ENCODE results near the gene LITAF.

Gene LITAF
- long read RNA-seq, donor 1, transcript LITAF-205 (4 exons, 1,118 nt): minor isoform, 6 of 59 reads
- long read RNA-seq, donor 1, transcript LITAF-221 (4 exons, 2,467 nt): major isoform, 26 of 59 reads
- long read RNA-seq, donor 1, partial matches to known transcripts: 23 of 59 reads
- long read RNA-seq, donor 1, other reads (novel, unspliced or antisense): 0 of 59 reads
- long read RNA-seq, donor 2, transcript LITAF-221 (4 exons, 2,467 nt): major isoform, 22 of 48 reads
- long read RNA-seq, donor 2, partial matches to known transcripts: 20 of 48 reads
- long read RNA-seq, donor 2, other reads (novel, unspliced or antisense): 0 of 48 reads
- long read RNA-seq, donor 3, transcript LITAF-221 (4 exons, 2,467 nt): major isoform, 17 of 41 reads
- long read RNA-seq, donor 3, partial matches to known transcripts: 15 of 41 reads
- long read RNA-seq, donor 3, other reads (novel, unspliced or antisense): 0 of 41 reads
- long read RNA-seq, donor 4, transcript LITAF-221 (4 exons, 2,467 nt): major isoform, 31 of 60 reads
- long read RNA-seq, donor 4, transcript LITAF-205 (4 exons, 1,118 nt): minor isoform, 5 of 60 reads
- long read RNA-seq, donor 4, partial matches to known transcripts: 19 of 60 reads
- long read RNA-seq, donor 4, other reads (novel, unspliced or antisense): 0 of 60 reads
- long read RNA-seq, donor 5, transcript LITAF-221 (4 exons, 2,467 nt): major isoform, 32 of 64 reads
- long read RNA-seq, donor 5, transcript LITAF-205 (4 exons, 1,118 nt): minor isoform, 6 of 64 reads
- long read RNA-seq, donor 5, transcript LITAF-214 (2 exons, 486 nt): minor isoform, 6 of 64 reads
- long read RNA-seq, donor 5, partial matches to known transcripts: 19 of 64 reads
- long read RNA-seq, donor 5, other reads (novel, unspliced or antisense): 0 of 64 reads
- long read RNA-seq, donor 6, transcript LITAF-214 (2 exons, 486 nt): minor isoform, 5 of 76 reads
- long read RNA-seq, donor 6, transcript LITAF-221 (4 exons, 2,467 nt): major isoform, 25 of 76 reads
- long read RNA-seq, donor 6, partial matches to known transcripts: 40 of 76 reads
- long read RNA-seq, donor 6, other reads (novel, unspliced or antisense): 0 of 76 reads
- long read RNA-seq, donor 7: 0 reads
- long read RNA-seq, donor 8, transcript LITAF-205 (4 exons, 1,118 nt): minor isoform, 7 of 76 reads
- long read RNA-seq, donor 8, transcript LITAF-221 (4 exons, 2,467 nt): major isoform, 40 of 76 reads
- long read RNA-seq, donor 8, partial matches to known transcripts: 26 of 76 reads
- long read RNA-seq, donor 8, other reads (novel, unspliced or antisense): 0 of 76 reads

DNA sequence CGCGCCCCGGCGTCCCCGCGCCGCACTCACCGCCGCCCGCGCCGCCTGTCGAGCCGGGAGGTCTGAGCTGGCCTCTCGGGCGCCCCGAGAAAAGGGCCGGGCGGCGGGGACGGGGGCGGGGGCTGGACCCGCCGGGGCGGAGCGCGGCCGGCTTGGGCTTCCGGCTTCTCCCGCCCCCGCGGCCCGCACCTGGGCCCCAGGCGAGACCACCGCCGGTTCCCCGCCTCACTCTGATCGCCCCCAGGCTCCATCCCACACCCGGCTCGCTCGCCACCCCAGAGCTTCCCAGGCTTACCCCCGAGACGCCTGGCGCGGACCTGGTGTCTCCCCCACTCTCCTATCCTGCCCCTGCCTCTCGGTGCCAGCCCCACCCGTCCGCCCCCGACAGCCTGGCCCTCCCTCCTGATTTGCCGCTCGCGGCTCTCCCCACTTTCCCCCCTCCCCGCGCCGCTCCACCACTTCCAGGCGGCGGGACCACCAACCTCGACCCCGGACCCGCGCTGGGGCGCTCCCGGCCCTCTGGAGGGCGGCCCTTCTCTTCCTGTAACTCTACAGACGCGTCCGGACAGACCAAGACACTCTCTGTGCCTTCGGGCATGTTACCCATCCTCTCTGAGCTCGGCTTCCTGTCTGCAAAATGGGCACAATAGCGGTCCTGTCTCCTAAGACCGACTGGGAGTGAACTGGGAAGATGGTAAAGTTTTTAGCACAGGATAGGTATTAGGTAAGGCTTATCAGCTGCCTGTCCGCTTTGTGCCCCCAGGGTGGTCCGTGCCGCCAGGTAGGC, at the start of gene LITAF:
LITAF (minus strand) TSS at position 64 of the 787 bp plus-strand sequence. CDS start 30,189 bp downstream, outside the sequence.
- peak; percentile 77 for DNase-seq

DNA sequence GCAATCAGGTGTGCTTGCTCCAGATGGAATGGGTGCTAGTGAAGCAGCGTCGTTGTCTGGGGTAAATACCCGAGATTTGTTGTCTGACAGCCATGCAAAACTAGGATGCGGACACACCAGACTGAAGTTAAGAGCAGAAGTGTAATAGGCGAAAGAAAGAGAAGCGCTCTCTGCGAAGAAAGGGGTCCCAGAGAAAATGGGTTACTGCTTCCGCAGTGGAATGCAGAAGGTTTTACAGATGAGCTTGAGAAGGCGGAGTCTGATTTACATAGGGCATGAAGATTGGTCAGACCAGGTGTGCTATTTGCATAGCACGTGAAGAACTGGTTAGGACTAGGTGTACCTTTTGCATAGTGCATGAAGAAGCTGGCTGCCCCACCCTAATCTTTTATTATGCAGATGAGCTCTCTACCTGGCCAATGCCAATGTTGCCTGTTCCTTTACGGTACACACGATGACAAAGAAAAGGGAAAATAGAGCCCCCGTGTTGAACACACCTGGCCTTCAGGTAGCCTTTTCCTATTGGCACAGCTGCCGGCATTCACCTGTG, 49.5 kb upstream of the LITAF start:
- DNase-seq: peak; percentile 52

DNA sequence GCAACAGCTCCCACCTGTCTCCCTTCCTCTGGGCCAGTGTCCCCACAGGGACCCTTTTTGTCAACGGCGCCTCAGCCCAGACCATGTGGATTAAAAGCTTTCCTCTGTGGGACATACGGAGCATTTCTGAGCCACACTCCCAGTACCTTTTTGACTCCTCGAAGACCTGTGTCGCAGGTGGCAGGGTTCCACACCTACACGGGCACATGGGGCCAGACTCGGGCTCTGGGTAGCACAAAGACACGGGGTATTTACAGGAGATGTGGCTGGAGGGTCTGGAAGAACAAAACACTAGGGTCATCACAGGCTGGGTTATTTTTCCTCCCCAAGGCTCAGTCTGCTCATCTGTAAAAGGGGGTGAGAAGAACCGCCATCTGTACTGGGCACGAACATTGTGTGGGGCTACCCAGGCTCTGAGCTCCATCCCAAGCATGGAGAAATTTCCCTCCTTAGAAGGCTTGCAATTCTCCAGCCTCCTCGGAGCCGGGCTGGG, 49.0 kb upstream of the LITAF start:
- DNase-seq: no peak

DNA sequence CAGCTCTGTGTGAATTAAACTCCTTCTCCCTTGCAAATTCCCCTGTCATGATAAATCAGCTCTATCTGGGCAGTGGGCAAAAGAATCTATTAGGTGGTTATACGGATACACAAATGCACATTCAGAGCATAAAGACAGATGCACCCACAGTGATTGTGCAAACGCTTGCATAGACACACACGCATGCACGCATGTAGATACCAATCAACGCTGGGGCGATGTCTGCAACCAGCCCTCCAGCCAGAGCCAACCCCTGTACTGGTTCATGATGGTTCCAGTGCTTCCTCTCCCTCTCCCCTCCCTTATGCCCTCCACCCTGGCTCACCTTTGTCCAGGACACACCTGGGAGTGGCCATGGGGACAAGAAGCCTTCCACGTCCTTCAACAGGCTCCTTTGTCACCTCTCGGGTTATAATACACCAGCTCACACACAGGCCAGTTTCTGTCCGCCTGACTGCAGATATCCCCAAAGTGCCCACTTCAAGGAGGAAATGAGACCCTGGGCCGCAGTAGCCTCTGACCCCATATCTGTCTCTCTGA, 48.5 kb upstream of the LITAF start:
- DNase-seq: no peak

DNA sequence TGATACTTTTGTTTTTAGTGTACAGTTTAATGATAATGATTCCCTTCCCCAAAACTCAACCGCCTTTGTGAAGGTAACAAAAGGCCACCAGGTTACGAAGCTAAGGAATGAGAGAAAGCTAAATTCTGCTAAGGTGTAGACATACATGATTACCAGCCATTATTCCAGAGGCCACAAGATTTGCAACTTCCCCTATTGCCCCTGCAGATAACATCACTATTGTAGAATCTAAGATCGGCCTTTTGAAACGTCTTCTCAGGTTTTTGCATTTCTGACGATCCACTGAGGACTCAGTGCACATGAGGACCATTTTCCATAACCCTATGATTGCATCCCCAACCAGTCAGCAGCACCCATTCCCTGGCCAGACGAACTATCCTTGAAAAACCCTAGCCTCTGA, 47.6 kb upstream of the LITAF start:
- DNase-seq: no peak

DNA sequence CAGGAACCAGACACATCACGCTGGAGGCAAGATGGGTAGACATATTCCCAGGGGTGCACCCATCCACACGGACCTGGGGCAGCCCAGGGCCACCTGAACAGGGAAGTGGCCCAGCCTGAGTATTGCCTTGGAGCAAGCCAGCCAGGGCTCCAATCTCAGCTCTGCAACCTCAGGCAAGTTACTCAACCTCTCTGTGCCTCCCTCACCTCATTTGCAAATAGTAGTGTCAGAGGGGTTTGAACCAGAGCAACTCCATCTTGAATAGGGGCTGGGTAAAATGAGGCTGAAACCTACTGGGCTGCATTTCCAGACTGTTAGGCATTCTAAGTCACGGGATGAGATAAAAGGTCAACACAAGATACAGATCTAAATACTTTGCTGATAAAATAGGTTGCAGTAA, 46.4 kb upstream of the LITAF start:
- DNase-seq: no peak

DNA sequence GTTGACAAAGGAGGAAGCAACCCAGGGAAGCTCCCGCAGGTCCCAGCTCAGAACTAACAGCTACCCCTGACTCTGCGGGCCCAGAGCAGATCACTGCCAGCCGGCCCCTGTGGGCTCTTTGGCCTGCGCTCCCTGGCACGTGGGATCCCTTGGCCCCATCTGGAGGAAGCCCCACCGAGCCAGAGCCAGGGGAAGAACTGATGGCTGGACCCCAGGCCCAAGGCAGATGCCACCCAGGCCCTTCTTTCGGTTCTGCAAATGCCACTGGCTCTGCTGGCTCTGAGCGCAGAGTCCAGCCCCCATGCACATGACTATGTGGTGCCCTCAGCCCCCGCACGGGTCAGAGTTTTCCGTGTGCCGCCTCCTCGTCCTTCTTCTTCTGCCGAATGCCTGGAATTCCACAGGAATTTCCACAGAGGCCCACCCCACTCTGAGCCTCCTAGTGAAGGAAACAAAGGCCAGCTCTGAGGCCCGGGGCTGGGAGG, 45.8 kb upstream of the LITAF start:
- DNase-seq: peak; percentile 66

DNA sequence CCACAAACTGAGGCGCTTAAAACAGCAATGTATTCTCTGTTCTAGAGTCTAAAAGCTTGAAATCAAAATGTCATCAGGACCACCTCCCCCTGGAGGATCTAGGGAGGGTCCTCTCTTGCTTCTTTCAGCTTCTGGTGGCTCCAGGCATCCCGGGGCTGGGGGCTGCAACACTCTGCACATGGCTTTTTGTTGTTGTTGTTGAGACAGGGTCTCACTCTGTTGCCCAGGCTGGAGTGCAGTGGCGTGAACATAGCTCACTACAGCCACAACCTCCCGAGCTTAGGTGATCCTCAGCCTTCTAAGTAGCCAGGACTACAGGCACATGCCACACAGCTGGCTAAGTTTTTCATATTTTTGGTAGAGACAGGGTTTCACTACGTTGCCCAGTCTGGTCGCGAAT, 44.5 kb upstream of the LITAF start:
- no peak for DNase-seq

DNA sequence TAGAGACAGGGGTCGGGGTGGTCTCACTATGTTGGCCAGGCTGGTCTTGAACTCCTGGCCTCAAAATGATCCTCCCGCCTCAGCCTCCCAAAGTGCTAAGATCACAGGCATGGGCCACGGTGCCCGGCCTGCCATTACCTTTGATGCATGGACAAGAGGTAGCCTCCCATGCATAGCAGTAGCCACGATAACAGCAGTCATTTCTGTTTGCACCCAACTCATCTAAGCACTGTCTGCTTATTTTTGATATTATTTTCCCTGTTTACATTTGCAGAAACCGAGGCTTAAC, 44.0 kb upstream of the LITAF start:
- no peak for DNase-seq

DNA sequence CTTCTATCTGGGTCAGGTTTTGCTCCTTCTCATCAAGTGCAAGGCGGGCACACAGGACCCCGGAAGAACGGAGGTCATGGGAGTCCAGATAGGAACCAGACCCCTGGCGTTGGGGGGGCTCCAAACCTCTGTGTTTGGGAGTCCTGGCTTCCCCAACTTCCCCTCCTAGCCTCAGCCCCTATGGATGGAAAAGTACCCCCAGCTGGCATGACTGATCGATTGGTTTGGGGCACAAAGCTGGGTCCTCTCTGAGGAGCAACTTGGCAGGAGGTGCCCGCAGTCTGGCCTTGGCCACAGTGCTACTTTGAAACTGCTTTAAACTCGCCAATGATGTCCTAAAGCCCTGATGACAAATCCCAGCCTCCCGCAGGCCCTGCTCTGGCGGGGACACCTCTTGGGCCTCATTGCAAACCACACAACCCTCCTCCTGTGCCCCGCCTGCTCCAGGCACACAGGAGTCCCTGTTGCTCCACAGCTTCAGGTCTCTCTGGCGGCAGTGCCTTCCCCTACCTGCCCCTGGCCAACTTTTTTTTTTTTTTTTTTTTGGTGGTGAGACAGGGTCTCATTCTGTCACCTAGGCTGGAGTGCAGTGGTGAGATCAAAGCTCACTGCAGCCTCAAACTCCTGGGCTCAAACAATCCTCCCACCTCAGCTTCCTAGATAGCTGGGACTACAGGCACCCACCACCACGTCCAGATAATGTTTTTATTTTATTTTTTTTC, 43.5 kb upstream of the LITAF start:
- DNase-seq: no peak

DNA sequence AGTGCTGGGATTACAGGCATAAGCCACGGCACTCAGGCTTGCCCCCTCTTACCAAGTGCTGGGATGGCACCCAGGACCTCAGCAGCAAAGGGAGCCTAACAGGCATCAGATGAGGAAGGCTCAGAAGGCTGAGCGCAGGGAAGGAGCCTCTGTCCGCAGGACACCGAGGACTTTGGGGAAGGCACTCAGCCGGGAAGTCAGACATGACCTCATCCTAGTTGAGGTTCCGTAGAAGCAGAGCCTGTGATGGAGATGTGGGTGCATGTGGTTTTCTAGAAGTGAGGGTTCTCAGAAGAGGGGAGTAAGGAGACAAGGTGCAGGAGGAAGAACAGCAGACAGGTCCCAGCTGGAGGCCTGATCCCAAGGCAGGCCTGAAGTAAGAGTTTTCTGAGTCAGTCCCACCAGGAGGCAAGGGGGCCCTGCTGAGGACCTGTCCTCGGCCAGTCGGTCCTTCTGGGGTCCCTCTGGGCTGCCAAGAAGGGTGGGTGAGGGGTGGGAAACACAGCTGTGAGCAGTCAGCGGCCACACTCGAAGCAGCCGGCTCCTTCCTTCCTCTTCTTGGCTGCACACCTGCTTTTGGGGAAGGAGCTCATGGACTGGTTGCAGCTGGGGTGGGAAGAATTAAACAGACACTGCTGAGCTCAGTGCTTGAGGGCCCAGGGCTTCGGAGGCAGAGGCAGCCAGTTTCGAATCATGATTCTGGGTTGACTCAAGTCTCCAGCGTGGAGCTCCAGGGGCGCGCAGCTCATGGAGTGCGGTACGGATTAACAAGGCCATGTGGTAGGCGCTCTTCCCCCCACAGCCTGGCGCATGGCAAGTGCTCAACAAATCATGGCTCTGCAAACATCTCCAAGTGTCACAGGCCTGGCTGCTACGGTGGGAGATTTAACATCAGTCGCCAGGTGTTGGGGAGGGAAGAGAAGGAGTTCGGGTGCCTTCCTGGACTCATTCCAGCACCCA, 42.6 kb upstream of the LITAF start:
- DNase-seq: peak; percentile 32

DNA sequence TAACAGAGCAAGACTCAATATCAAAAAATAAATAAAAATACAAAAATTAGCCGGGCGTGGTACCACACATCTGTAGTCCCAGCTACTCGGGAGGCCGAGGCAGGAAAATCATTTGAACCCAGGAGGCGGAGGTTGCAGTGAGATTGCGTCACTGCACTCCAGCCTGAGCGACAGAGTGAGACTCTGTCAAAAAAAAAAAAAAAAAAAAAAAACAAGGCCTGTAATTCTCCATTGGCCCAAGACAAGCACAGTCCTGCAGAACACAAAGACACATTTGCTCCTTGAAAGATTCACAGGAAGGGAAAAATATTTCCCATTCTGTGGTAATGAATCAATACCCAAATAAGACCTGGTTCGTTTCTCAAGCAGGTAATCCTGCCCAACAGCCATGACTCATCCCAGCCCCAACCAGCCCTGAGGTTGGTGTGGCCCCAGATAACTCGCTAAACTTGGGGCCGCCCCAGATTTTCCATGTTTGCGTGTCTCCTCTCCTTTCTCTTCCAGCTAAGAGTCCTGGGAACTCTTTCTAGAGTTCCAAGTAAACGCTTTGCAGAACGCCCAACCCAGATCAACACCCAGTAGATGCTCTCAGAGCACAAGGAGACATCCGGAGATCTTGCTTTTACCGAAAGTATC, 41.2 kb upstream of the LITAF start:
- DNase-seq: no peak

DNA sequence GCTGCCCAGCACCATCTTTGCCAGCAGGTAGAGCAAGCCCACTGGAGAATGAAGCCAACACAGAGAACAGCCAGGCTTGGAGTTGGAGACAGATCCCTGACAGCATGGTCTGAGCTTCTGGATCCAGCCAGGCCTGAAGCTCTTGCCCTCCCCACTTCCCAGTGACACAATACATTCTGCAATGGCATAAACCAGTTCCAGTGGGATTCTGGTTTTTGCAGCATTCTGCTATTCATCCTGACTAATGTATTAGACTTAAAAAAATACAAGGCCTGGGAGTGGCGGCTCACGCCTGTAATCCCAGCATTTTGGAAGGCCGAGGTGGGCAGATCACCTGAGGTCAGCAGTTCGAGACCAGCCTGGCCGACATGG, 40.6 kb upstream of the LITAF start:
- DNase-seq: no peak

DNA sequence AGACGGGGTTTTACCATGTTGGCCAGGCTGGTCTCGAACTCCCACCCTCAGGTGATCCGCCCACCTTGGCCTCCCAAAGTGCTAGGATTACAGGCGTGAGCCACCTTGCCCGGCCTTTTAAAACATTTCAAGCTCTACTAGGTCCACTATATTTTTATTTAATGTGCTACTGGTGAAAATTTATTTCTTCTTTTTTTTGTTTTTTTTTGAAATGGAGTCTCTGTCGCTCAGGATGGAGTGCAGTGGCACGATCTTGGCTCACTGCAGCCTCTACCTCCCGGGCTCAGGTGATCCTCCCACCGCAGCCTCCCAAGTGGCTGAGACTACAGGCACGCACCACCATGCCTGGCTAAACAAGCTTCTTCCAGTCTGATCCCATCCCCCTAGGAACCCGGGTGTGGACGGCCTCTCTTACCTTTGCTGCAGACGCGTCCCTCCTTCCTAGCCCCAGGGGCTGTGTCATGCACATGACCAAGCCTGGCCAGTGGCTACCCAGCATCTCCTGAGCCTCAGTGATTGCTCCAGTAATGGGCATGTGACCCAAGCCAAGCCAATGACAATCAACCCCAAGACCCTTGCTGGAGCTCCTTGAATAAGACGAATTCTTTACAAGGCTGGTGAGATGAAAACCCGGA, 40.1 kb upstream of the LITAF start:
- DNase-seq: no peak

DNA sequence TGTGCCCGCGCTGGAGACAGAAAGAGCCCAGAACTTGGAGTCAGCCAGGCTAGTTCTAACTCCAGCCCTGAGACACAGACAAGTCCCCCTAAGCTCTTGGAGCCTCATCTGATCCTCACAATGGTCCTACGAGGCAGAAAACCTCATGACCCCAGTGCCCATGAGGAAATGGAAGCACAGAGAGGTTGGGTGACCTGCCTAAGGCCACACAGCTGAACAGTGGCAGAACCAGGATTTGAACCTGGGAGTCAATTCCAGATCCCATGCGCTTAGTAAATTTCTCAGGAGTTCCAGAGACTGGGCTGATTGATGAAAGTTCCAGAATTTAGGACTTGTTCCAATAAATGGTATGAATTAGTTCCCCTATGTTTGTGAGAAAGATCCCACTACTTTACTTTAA, 39.0 kb upstream of the LITAF start:
- DNase-seq: no peak

DNA sequence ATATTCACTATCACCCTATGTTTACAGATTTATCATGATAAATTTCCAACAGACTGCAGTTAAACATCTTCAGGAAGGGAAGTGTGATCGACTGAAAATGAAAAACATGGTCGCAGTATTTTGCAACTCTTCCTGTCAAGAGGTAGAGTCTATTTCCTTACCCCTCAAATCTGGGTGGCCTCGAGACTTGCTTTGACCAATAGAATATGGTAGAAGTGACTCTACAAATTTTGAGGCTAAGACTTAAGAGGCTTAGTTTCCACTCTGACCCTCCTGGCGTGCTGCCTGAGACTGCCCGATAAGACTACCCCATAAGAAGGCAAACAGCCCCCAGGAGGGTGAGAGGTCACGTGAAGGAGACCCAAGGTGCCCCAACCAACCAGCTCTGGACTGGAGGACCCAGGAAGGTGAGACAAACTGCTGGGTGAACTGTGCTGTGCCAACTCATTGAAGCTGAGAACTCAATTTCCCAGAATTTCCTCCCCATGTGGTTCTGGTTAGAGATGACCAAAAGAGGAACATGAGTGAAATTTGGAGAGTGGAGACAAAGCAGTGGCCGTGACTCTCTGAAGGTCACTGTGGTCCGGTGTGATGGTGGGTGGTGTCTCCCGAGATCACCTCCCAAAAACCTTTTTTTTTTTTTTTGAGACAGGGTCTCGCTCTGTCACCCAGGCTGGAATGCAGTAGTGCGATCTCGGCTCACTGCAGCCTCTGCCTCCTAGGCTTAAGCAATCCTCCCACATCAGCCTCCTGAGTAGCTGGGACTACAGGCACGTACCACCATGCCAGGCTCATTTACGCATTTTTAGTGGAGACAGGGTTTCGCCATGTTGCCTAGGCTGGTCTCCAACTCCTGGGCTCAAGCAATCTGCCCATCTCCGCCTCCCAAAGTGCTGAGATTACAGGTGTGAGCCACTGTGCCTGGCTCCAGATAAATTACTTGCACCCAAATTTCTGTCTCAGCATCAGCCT, 38.2 kb upstream of the LITAF start:
- DNase-seq: no peak

DNA sequence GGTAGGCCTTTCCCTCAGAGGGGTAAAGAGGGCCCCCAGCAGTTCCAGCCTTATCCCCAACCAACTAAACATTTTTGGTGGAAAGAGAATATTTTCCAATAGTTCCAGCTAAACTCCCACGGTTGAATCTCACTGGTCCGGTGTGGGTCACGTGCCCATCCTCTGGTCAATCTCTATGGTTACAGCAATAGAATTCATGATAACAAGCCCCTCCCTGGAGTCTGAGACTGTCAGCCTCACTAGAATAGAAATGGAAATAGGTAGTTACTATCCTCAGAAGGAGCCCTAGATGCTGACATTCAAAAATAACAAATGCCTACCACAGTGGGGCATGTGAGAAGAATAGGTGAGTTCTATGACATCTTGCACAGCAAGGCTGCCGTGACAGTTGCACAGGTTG, 37.5 kb upstream of the LITAF start:
- DNase-seq: no peak

Measured in right kidney (tissue), 9 donors.